Neural cell (in vitro differentiated cells): Measurements from ENCODE around the gene BRAF.
"Not testable (repeated sequence)": the region's sequence is repeated elsewhere in the genome, so short reads cannot be mapped to it uniquely, and the experiment has no call there.

Experiments used
- POLR2AphosphoS5 ChIP-seq: IDR thresholded peaks from 2 replicates; pipeline ENCODE4 v1.6.1; 2012
- TAF1 ChIP-seq: IDR thresholded peaks from 2 replicates; pipeline ENCODE4 v1.6.1; 2012; ENCODE audit warnings: low read depth
- TF ChIP-seq, protein P1 (sequence below): fragments of 450-650 bp; IDR thresholded peaks from 2 replicates; pipeline ENCODE4 v1.5.1; 2014; ENCODE audit warnings: antibody characterized with exemption, mild to moderate bottlenecking, moderate library complexity; ENCODE audit not compliant: poor library complexity, severe bottlenecking

DNA sequence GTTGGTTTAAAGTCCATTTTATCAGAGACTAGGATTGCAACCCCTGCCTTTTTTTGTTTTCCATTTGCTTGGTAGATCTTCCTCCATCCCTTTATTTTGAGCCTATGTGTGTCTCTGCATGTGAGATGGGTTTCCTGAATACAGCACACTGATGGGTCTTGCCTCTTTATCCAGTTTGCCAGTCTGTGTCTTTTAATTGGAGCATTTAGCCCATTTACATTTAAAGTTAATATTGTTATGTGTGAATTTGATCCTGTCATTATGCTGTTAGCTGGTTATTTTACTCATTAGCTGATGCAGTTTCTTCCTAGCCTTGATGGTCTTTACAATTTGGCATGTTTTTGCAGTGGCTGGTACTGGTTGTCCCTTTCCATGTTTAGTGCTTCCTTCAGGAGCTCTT, 212.3 kb downstream of the BRAF start:
- TF ChIP-seq TAF1, POLR2AphosphoS5: not testable (repeated sequence)
- TF ChIP-seq, protein P1, sequence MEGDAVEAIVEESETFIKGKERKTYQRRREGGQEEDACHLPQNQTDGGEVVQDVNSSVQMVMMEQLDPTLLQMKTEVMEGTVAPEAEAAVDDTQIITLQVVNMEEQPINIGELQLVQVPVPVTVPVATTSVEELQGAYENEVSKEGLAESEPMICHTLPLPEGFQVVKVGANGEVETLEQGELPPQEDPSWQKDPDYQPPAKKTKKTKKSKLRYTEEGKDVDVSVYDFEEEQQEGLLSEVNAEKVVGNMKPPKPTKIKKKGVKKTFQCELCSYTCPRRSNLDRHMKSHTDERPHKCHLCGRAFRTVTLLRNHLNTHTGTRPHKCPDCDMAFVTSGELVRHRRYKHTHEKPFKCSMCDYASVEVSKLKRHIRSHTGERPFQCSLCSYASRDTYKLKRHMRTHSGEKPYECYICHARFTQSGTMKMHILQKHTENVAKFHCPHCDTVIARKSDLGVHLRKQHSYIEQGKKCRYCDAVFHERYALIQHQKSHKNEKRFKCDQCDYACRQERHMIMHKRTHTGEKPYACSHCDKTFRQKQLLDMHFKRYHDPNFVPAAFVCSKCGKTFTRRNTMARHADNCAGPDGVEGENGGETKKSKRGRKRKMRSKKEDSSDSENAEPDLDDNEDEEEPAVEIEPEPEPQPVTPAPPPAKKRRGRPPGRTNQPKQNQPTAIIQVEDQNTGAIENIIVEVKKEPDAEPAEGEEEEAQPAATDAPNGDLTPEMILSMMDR = not testable (repeated sequence)
